HG03520 (cell line): ENCODE measurements around the gene SRGAP3.

Experiments used
- ATAC-seq: cut with Tn5 transposase; IDR thresholded peaks from one replicate; pipeline ENCODE4 v1.9.1; 2021; ENCODE audit warnings: mild to moderate bottlenecking, moderate library complexity; ENCODE audit not compliant: unreplicated experiment

SRGAP3 gene

GRCh38 chr3:9121366-9122001 lies 128.0 kb downstream of the SRGAP3 start:
- no peak for ATAC-seq

GRCh38 chr3:9119331-9119730 lies 130.1 kb downstream of the SRGAP3 start:
- no peak for ATAC-seq

GRCh38 chr3:9118222-9118621 lies 131.2 kb downstream of the SRGAP3 start:
- ATAC-seq = no peak

GRCh38 chr3:9117220-9117619 lies 132.2 kb downstream of the SRGAP3 start:
- ATAC-seq = no peak

GRCh38 chr3:9116336-9116735 lies 133.1 kb downstream of the SRGAP3 start:
- ATAC-seq = no peak

- ATAC-seq = no peak
Observed at GRCh38 chr3:9115336-9115735, 134.1 kb downstream of the SRGAP3 start.

GRCh38 chr3:9113040-9113439 lies 136.4 kb downstream of the SRGAP3 start:
- ATAC-seq = no peak

- no peak for ATAC-seq
Observed at GRCh38 chr3:9111866-9112265, 137.6 kb downstream of the SRGAP3 start.

GRCh38 chr3:9111417-9111816 lies 138.0 kb downstream of the SRGAP3 start:
- no peak for ATAC-seq

GRCh38 chr3:9110802-9111201 lies 138.6 kb downstream of the SRGAP3 start:
- no peak for ATAC-seq

- no peak for ATAC-seq
Observed at GRCh38 chr3:9110316-9110715, 139.1 kb downstream of the SRGAP3 start.

GRCh38 chr3:9109568-9109914 lies 139.9 kb downstream of the SRGAP3 start:
- ATAC-seq = no peak

- ATAC-seq = no peak
Observed at GRCh38 chr3:9108876-9109567, 140.4 kb downstream of the SRGAP3 start.

GRCh38 chr3:9107738-9108137 lies 141.7 kb downstream of the SRGAP3 start:
- no peak for ATAC-seq

GRCh38 chr3:9105421-9105820 lies 144.0 kb downstream of the SRGAP3 start:
- no peak for ATAC-seq

GRCh38 chr3:9104121-9104520 lies 145.3 kb downstream of the SRGAP3 start:
- ATAC-seq = no peak

- ATAC-seq = no peak
Observed at GRCh38 chr3:9102240-9102981, 147.0 kb downstream of the SRGAP3 start.

GRCh38 chr3:9101286-9101685 lies 148.2 kb downstream of the SRGAP3 start:
- no peak for ATAC-seq

- no peak for ATAC-seq
Observed at GRCh38 chr3:9100513-9100894, 148.9 kb downstream of the SRGAP3 start.

- no peak for ATAC-seq
Observed at GRCh38 chr3:9099702-9100512, 149.5 kb downstream of the SRGAP3 start.
